H1 (cell line): Measurements from ENCODE around the gene TFB1M. TPM values are rescaled to one million over a fixed set of nuclear protein-coding genes. Genes with fewer than 3 reads are reported as not detected.

Source experiments
- CTCF ChIA-PET: fragments of 300-600 bp; sonication (Branson Sonifier 250); formaldehyde crosslinking; loops from one replicate; lab custom pipeline; 2021; ENCODE audit not compliant: partially characterized antibody; lab: Charles Lee
- POLR2A ChIA-PET: fragments of 300-600 bp; sonication (Branson Sonifier 250); formaldehyde crosslinking; loops from one replicate; lab custom pipeline; 2021; ENCODE audit warnings: inconsistent platforms; ENCODE audit not compliant: partially characterized antibody; lab: Charles Lee
- DNase-seq, 2 experiments: peaks; one replicate each; pipeline versions ENCODE4 v3.0.0 to v3.0.0-alpha.2; 2010 to 2022; ENCODE audit warnings: low spot score in 2 of 2, low read depth in 1 of 2, mixed read lengths in 1 of 2
- FAIRE-seq: peaks from 2 replicates; lab custom pipeline; 2011; peaks lifted over from hg19 to GRCh38; lab: Jason Lieb, UNC
- H2AFZ ChIP-seq: 2 replicates; pipeline ENCODE4 v1.8.1; 2012; ENCODE audit warnings: low read length, inconsistent platforms
- H2AK5ac ChIP-seq: 2 replicates; pipeline ENCODE4 v1.6.1; 2013; ENCODE audit warnings: low read depth, low read length
- H2BK120ac ChIP-seq: replicated peaks from 2 replicates; pipeline ENCODE3; 2013; ENCODE audit warnings: low read depth, low read length, inconsistent platforms
- H2BK12ac ChIP-seq: 2 replicates; pipeline ENCODE4 v1.6.1; 2013; ENCODE audit warnings: low read depth, low read length
- H2BK15ac ChIP-seq: 2 replicates; pipeline ENCODE4 v1.6.1; 2013; ENCODE audit warnings: low read length
- H2BK20ac ChIP-seq: 2 replicates; pipeline ENCODE4 v1.6.1; 2013; ENCODE audit warnings: low read length
- H2BK5ac ChIP-seq: 2 replicates; pipeline ENCODE4 v1.6.1; 2013; ENCODE audit warnings: low read depth, low read length
- H3K14ac ChIP-seq: 2 replicates; pipeline ENCODE4 v1.6.1; 2013; ENCODE audit warnings: inconsistent platforms; ENCODE audit not compliant: insufficient read length
- H3K18ac ChIP-seq: 2 replicates; pipeline ENCODE4 v1.6.1; 2013; ENCODE audit warnings: low read length; ENCODE audit errors: extremely low read depth
- H3K23ac ChIP-seq: 2 replicates; pipeline ENCODE4 v1.6.1; 2013; ENCODE audit warnings: inconsistent platforms; ENCODE audit not compliant: insufficient read length
- H3K23me2 ChIP-seq: 2 replicates; pipeline ENCODE4 v1.6.1; 2013; ENCODE audit warnings: low read depth, low read length
- H3K27ac ChIP-seq: 2 replicates; pipeline ENCODE4 v1.6.1; 2011; ENCODE audit warnings: low read depth, low read length, inconsistent platforms
- H3K27me3 ChIP-seq, 4 experiments: replicated peaks in 1 of 4; 1 replicate in 1 of 4; 2 replicates in 3 of 4; pipeline versions ENCODE4 v1.6.1 to v1.8.1; 2011 to 2013; ENCODE audit warnings: low read length in 3 of 4, mild to moderate bottlenecking in 3 of 4, inconsistent platforms in 2 of 4, mixed read lengths in 2 of 4, moderate library complexity in 1 of 4; ENCODE audit not compliant: control insufficient read depth in 3 of 4, insufficient read depth in 3 of 4; ENCODE audit errors: extremely low read depth in 1 of 4
- H3K36me3 ChIP-seq, 4 experiments: 2 replicates each; pipeline versions ENCODE4 v1.6.1 to v1.8.1; 2011 to 2013; ENCODE audit warnings: mild to moderate bottlenecking in 4 of 4, low read length in 3 of 4, moderate library complexity in 2 of 4, control low read depth in 1 of 4, inconsistent platforms in 1 of 4; ENCODE audit not compliant: insufficient read depth in 4 of 4, control insufficient read depth in 2 of 4
- H3K4ac ChIP-seq: replicated peaks from 2 replicates; pipeline ENCODE3; 2013; ENCODE audit warnings: low read length, low read depth, mixed read lengths, inconsistent platforms; ENCODE audit not compliant: insufficient read length
- H3K4me1 ChIP-seq, 4 experiments: replicated peaks in 1 of 4; 1 replicate in 1 of 4; 2 replicates in 3 of 4; pipeline versions ENCODE4 v1.6.1 to v1.8.1; 2011 to 2013; ENCODE audit warnings: low read length in 3 of 4, inconsistent platforms in 2 of 4, mixed read lengths in 1 of 4; ENCODE audit not compliant: insufficient read depth in 4 of 4, control insufficient read depth in 3 of 4
- H3K4me2 ChIP-seq, 2 experiments: 2 replicates each; pipeline versions ENCODE4 v1.6.1 to v1.8.1; 2011 to 2013; ENCODE audit warnings: low read depth in 2 of 2, low read length in 2 of 2, control low read depth in 1 of 2, inconsistent platforms in 1 of 2, mild to moderate bottlenecking in 1 of 2; ENCODE audit not compliant: insufficient read depth in 1 of 2
- H3K4me3 ChIP-seq, 4 experiments: fragments of 200-600, 300-600 bp in 1 of 4; sonication (generic), shearing (Covaris generic), sonication (Bioruptor Twin) in 1 of 4; 2 replicates each; pipeline versions ENCODE4 v1.5.1 to v1.8.1; 2011 to 2016; ENCODE audit warnings: low read length in 4 of 4, low read depth in 3 of 4, control low read depth in 2 of 4, inconsistent platforms in 2 of 4, mild to moderate bottlenecking in 2 of 4, mixed read lengths in 1 of 4, moderate library complexity in 1 of 4; ENCODE audit not compliant: insufficient read depth in 2 of 4; ENCODE audit errors: extremely low read depth in 1 of 4
- H3K56ac ChIP-seq: replicated peaks from 2 replicates; pipeline ENCODE3; 2013; ENCODE audit warnings: low read depth, mild to moderate bottlenecking, mixed read lengths, low read length, inconsistent platforms; ENCODE audit not compliant: insufficient read length
- H3K79me1 ChIP-seq: 2 replicates; pipeline ENCODE4 v1.6.1; 2013; ENCODE audit warnings: low read depth, low read length, control low read depth
- H3K79me2 ChIP-seq, 2 experiments: 2 replicates each; pipeline versions ENCODE4 v1.6.1 to v1.8.1; 2012 to 2013; ENCODE audit warnings: low read length in 2 of 2, mild to moderate bottlenecking in 2 of 2, inconsistent platforms in 1 of 2; ENCODE audit not compliant: insufficient read depth in 2 of 2, control insufficient read depth in 1 of 2
- H3K9ac ChIP-seq, 4 experiments: replicated peaks in 1 of 4; 1 replicate in 1 of 4; 2 replicates in 3 of 4; pipeline versions ENCODE4 v1.6.1 to v1.8.1; 2011 to 2013; ENCODE audit warnings: low read depth in 3 of 4, low read length in 3 of 4, control low read depth in 2 of 4, mild to moderate bottlenecking in 2 of 4, moderate library complexity in 2 of 4, inconsistent platforms in 1 of 4; ENCODE audit errors: extremely low read depth in 1 of 4
- H3K9me3 ChIP-seq, 2 experiments: 2 replicates each; pipeline versions ENCODE4 v1.6.1 to v1.8.1; 2012 to 2013; ENCODE audit warnings: mild to moderate bottlenecking in 2 of 2, moderate library complexity in 2 of 2, control low read depth in 1 of 2, inconsistent platforms in 1 of 2, low read depth in 1 of 2, low read length in 1 of 2, mixed read lengths in 1 of 2; ENCODE audit not compliant: insufficient read depth in 2 of 2
- H4K20me1 ChIP-seq, 2 experiments: replicated peaks in 1 of 2; 2 replicates each; pipeline versions ENCODE3 to v1.8.1; 2011 to 2013; ENCODE audit warnings: inconsistent platforms in 2 of 2, low read length in 2 of 2, mild to moderate bottlenecking in 1 of 2; ENCODE audit not compliant: insufficient read depth in 2 of 2, control insufficient read depth in 1 of 2
- H4K5ac ChIP-seq: 2 replicates; pipeline ENCODE4 v1.6.1; 2013; ENCODE audit warnings: low read length, low read depth, mixed read lengths, inconsistent platforms; ENCODE audit not compliant: insufficient read length
- H4K8ac ChIP-seq: 2 replicates; pipeline ENCODE4 v1.8.0; 2013; ENCODE audit warnings: mild to moderate bottlenecking, moderate library complexity, low read length, inconsistent platforms; ENCODE audit not compliant: insufficient read depth; ENCODE audit errors: extremely low read depth
- H4K91ac ChIP-seq: replicated peaks from 2 replicates; pipeline ENCODE3; 2013; ENCODE audit warnings: low read length, mixed read lengths, inconsistent platforms; ENCODE audit not compliant: insufficient read length
- KDM5A ChIP-seq: fragments of 200-600 bp; IDR thresholded peaks from 2 replicates; pipeline ENCODE4 v1.7.1; 2012; ENCODE audit warnings: mild to moderate bottlenecking, low read length, inconsistent platforms, mixed read lengths
- RNF2 ChIP-seq: fragments of 200-900, 300-1000 bp; sonication (generic); IDR thresholded peaks from 2 replicates; pipeline ENCODE4 v1.7.1; 2016; ENCODE audit warnings: borderline replicate concordance, low read depth, mild to moderate bottlenecking, antibody characterized with exemption, low read length; ENCODE audit not compliant: poor library complexity, severe bottlenecking; ENCODE audit errors: missing control alignments
- TEAD4 ChIP-seq: IDR thresholded peaks from 2 replicates; pipeline ENCODE4 v1.6.1; 2012; ENCODE audit warnings: low read depth, low read length, inconsistent platforms, mixed read lengths
- WGBS, 2 experiments: shearing (Covaris generic) in 1 of 2; methylation state at CpG; one replicate each; pipeline versions ENCODE4 v1.1.6 to v1.1.7; 2013 to 2015; ENCODE audit warnings: low lambda C conversion rate in 2 of 2, mixed read lengths in 2 of 2, inconsistent platforms in 1 of 2, low coverage in 1 of 2, missing lambda C conversion rate in 1 of 2; ENCODE audit not compliant: insufficient replicate concordance in 2 of 2, insufficient coverage in 1 of 2, insufficient read length in 1 of 2; ENCODE audit errors: extremely low coverage in 1 of 2, missing lambda C conversion rate in 1 of 2; 5-methylcytosine and 5-hydroxymethylcytosine counted together
- polyA plus RNA-seq, 7 experiments: library from polyadenylated mRNA; depleted of rRNA in 3 of 7; stranded (reverse) in 5 of 7; unstranded in 2 of 7; fragments of >200 nt in 5 of 7; fragments of 200-250 nt in 2 of 7; gene quantifications; 1 replicate in 5 of 7; 2 replicates in 1 of 7; 4 replicates in 1 of 7; pipeline versions ENCODE4 v1.2.1 to v1.2.3, GENCODE V29; 2011 to 2013; ENCODE audit warnings: missing spikeins in 2 of 7, mixed read lengths in 2 of 7
- total RNA-seq: library from RNA; stranded (reverse); fragmentation: NEBNext Ultra II Directional; extraction: Animal tissue kit (Norgen Biotek cat#: 25700); gene quantifications from 2 replicates; pipeline ENCODE4 v1.2.1, GENCODE V29; 2021

Gene TFB1M
- total and polyA plus RNA-seq, 2 of the 8 experiments (the other 6 are each of a cell fraction or from before 2014, with no cell fraction given), result 28.2 to 49.4 TPM

DNA sequence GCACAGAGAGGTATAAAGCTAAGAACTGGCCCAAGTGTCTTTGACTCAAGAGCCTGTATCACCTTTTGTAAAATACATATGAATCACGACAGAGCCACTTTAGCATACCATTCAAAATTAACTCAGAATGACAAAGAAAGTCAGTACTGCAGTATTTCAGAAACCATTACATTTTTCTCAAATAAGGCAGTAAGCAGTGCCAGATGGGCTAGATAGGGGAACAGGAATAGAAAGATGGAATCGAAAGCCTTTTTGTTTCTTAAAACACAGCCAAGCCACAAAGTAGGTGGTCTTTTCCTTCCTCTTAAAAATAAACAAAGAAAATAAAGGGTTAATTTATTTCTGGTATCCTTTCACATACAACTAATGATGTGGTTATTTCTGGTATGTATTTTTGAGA, 40.2 kb downstream of the TFB1M start:
- Histone ChIP-seq H3K4me2 (no peak overlapping the region), H3K14ac (no peak overlapping the region), H3K36me3 (peaks cover 0 to 24% (median under 1%) of the 10 kb centered on the region in 4 experiments; a peak in 5 of 8 replicates), H3K56ac (no peak overlapping the region), H2BK15ac (no peak overlapping the region), H2BK120ac (no peak overlapping the region), H2AFZ (no peak overlapping the region), H3K27ac (no peak overlapping the region), H2BK5ac (no peak overlapping the region), H3K9ac (no peak overlapping the region), H2BK20ac (no peak overlapping the region), H4K20me1 (peaks cover 0 to 2% of the 10 kb centered on the region in 2 experiments), H3K18ac (no peak overlapping the region), H3K23me2 (no peaks in the 10 kb centered on the region), H3K79me1 (peaks cover 3% of the 10 kb centered on the region; the same call in 1 of the 2 replicates), H2AK5ac (no peak overlapping the region), H2BK12ac (no peak overlapping the region), H3K9me3 (no peaks in the 10 kb centered on the region), H4K8ac (no peak overlapping the region), H4K5ac (no peak overlapping the region), H3K4me3 (no peak overlapping the region), H4K91ac (no peak overlapping the region), H3K4me1 (peaks cover 0 to 4% (median 3%) of the 10 kb centered on the region in 4 experiments; a peak in 3 of 7 replicates), H3K79me2 (no peaks in the 10 kb centered on the region; a peak in 1 of 4 replicates), H3K23ac (no peak overlapping the region), H3K27me3 (no peaks in the 10 kb centered on the region), H3K4ac (no peak overlapping the region)
- 24% methylated on average over 2 of the region's 2 CpGs; no CpG with 5 or more reads in 1 of the 2 experiments for WGBS, 2 experiments
- TF ChIP-seq TEAD4 (no peak), RNF2 (no peak), KDM5A (no peak)
- DNase-seq (no peak), FAIRE-seq (no peak)
- ChIA-PET POLR2A (interaction anchor here (0.8 to 1.1 kb wide), 2 partner anchors 34 to 91 kb away, joined by 3 to 5 read pairs; no protein-coding TSS in a partner anchor), CTCF (no interaction called here)
